ENCODE measurements around the gene ZRSR2. TPM values are rescaled to one million over a fixed set of nuclear protein-coding genes. Genes with fewer than 3 reads are reported as not detected.
"Not testable (repeated sequence)": the region's sequence is repeated elsewhere in the genome, so short reads cannot be mapped to it uniquely, and the experiment has no call there.

ZRSR2 gene
- total RNA-seq, 2 donors from 2014 or later = 2.9 to 6.2 TPM

DNA sequence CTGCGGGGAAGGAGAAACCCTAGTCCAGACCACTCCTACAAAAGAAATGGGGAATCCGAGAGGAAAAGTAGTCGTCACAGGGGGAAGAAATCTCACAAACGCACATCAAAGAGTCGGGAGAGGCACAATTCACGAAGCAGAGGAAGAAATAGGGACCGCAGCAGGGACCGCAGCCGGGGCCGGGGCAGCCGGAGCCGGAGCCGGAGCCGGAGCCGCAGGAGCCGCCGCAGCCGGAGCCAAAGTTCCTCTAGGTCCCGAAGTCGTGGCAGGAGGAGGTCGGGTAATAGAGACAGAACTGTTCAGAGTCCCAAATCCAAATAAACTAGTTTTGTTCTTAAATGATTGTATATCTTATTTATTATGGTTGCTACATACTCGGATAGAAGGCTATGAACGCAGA is 32.6 kb downstream of the ZRSR2 start:
- Histone ChIP-seq H3K4me1 (replicated peaks) (no peaks in the 10 kb centered on the region), H3K27ac (no peak overlapping the region), H3K9me3 (no peaks in the 10 kb centered on the region), H3K4me3 (no peak overlapping the region), H3K27me3 (replicated peaks; ENCODE audit: insufficient read depth) (no peaks in the 10 kb centered on the region), H3K36me3 (no peaks in the 10 kb centered on the region)
- TF ChIP-seq POLR2AphosphoS5 (IDR thresholded peaks at IDR 0.05) (no peak), POLR2A (IDR thresholded peaks at IDR 0.05) (no peak)
- TF ChIP-seq, protein P1, sequence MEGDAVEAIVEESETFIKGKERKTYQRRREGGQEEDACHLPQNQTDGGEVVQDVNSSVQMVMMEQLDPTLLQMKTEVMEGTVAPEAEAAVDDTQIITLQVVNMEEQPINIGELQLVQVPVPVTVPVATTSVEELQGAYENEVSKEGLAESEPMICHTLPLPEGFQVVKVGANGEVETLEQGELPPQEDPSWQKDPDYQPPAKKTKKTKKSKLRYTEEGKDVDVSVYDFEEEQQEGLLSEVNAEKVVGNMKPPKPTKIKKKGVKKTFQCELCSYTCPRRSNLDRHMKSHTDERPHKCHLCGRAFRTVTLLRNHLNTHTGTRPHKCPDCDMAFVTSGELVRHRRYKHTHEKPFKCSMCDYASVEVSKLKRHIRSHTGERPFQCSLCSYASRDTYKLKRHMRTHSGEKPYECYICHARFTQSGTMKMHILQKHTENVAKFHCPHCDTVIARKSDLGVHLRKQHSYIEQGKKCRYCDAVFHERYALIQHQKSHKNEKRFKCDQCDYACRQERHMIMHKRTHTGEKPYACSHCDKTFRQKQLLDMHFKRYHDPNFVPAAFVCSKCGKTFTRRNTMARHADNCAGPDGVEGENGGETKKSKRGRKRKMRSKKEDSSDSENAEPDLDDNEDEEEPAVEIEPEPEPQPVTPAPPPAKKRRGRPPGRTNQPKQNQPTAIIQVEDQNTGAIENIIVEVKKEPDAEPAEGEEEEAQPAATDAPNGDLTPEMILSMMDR (IDR thresholded peaks at IDR 0.05) = no peak
- DNase-seq (ENCODE audit: low spot score) = no peak
- WGBS = 93% methylated on average over 23 of the region's 23 CpGs
- intact Hi-C loops (cut with DNase I) = no loop called here

DNA sequence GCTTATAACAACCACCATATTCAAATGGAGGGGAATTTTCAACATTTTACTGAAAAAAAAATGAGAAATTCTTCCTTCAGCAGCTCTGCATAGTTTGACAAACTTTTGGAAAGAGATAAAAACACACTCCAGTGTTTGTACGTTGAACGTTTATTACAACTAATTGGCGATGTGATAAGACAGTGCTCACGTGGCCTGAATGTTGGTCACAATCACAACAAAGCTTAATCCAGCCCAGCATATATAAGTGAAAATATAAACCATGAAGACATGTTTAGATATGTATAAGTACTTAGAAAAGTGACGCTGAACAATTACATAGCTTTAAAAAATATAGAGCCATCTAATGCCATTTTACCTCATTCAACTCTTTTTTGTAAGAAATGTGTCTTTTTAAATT is 35.7 kb downstream of the ZRSR2 start:
- H3K9me3 ChIP-seq = no peaks in the 10 kb centered on the region
- no peaks in the 10 kb centered on the region for H3K4me1 ChIP-seq (replicated peaks)
- no peaks in the 10 kb centered on the region for H3K27me3 ChIP-seq (replicated peaks; ENCODE audit: insufficient read depth)
- no peak overlapping the region for H3K4me3 ChIP-seq
- no peak for DNase-seq (ENCODE audit: low spot score)
- H3K36me3 ChIP-seq = no peaks in the 10 kb centered on the region
- H3K27ac ChIP-seq = no peak overlapping the region
- WGBS = 77% methylated on average over 5 of the region's 5 CpGs
- intact Hi-C loops (cut with DNase I) = no loop called here
- TF ChIP-seq, protein P1 (IDR thresholded peaks at IDR 0.05) = no peak
- no peak for TF ChIP-seq POLR2A (IDR thresholded peaks at IDR 0.05)
- no peak for TF ChIP-seq POLR2AphosphoS5 (IDR thresholded peaks at IDR 0.05)

DNA sequence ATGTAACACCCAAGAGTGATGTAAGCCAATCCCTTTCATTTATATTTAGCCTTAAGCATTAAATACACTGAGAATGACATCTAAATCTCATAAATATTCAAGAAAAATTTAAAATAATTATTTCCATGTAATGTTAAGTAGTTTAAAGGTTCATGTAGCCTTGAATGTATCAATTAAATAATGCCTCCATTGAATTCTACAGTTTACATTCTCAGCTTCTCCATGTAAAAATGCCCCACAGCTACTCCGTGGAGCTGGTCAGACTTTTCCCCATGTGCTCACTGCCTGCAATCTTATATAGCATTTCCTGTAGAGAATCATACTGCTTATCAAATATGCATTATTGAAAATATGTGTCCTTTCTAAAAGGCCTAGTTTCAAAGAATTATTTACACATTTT is 38.9 kb downstream of the ZRSR2 start:
- Histone ChIP-seq H3K9me3 (no peaks in the 10 kb centered on the region), H3K4me1 (replicated peaks) (no peaks in the 10 kb centered on the region), H3K36me3 (no peaks in the 10 kb centered on the region), H3K27ac (no peak overlapping the region), H3K27me3 (replicated peaks; ENCODE audit: insufficient read depth) (no peaks in the 10 kb centered on the region), H3K4me3 (no peak overlapping the region)
- WGBS = 64% methylated on average over 1 of the region's 1 CpG
- no peak for DNase-seq (ENCODE audit: low spot score)
- TF ChIP-seq POLR2A (IDR thresholded peaks at IDR 0.05) = no peak
- intact Hi-C loops (cut with DNase I) = no loop called here

DNA sequence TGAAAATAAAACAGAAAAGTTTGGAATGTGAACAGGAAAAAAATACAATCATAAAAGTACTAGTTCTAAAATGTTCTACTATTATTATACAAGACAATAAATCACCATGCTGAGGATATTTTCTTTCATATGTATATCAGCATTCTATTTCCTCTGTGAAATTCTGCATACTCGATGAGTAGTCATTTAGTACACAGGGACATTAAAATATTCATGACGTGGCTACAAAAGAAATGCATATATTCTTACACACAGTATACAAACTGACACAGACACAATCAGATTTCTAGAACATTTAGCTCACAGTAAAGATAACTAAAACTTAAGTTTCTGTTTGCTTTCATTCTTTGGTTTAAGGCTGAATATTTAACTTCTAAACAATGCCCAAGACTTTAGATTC is 41.1 kb downstream of the ZRSR2 start:
- H3K9me3 ChIP-seq; H3K27me3 ChIP-seq (replicated peaks; ENCODE audit: insufficient read depth); H3K36me3 ChIP-seq; H3K27ac ChIP-seq; H3K4me1 ChIP-seq (replicated peaks); DNase-seq (ENCODE audit: low spot score); H3K4me3 ChIP-seq; intact Hi-C loops (cut with DNase I): not testable (repeated sequence)
- 40% methylated on average over 1 of the region's 2 CpGs for WGBS

DNA sequence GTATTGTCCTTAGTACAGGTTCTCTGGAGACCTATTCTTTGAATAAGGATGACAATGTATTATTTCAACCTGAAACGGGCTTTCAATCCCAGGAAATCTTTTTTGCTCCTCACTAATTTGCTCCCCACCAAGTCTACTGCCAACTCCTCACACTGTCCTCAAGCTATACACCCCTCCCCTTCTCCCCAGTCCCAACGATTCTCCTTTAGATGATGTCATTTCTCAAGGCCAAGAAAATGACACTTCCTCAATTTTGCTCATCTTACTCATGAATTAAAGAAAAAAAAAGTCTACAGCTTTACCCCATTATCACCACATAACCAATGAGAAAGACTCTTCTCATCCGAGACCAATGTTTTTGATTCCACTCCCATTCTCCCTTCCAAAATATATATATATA is 43.8 kb downstream of the ZRSR2 start:
- Histone ChIP-seq H3K4me3 (no peak overlapping the region), H3K27ac (no peak overlapping the region), H3K4me1 (replicated peaks) (no peaks in the 10 kb centered on the region), H3K9me3 (no peaks in the 10 kb centered on the region), H3K36me3 (no peaks in the 10 kb centered on the region), H3K27me3 (replicated peaks; ENCODE audit: insufficient read depth) (no peaks in the 10 kb centered on the region)
- 64% methylated on average over 3 of the region's 3 CpGs for WGBS
- no peak for DNase-seq (ENCODE audit: low spot score)
- TF ChIP-seq POLR2A (IDR thresholded peaks at IDR 0.05) (no peak), POLR2AphosphoS5 (IDR thresholded peaks at IDR 0.05) (no peak)
- TF ChIP-seq, protein P1 (IDR thresholded peaks at IDR 0.05) = no peak
- intact Hi-C loops (cut with DNase I) = no loop called here

DNA sequence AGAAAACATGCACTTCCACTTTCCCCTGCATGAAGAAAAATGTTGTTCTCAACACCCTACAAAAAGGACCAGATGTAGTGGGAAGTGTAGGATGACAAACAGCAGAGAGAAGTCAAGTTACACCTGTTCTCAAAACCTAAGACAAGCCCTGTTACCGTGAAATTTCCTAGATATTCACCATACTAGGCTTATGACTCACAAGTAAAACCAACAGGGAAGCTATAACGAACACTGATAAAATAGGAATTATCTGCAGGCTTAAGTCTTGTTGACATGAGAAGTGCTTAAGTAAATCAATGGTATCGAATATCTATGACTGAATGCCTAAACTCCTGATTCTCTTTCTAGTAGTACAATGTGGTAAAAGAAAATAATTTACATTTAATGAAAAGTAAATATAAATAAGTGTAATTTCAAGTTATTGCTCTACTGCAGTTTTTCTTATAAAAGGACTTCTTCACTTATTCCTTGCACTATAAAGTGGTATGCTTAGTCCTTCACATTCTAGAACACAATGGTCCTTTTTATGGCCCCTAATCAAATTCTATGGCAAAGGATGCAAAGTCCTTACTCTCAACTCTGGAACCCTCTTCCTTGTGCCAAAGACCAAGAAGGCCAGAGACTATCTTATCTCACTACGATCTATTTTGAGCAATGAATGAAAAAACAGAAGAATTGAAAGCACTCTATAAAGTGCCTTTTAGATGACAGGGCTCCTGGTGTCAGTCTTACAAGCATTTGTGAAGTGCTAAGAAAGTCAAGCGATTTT is 44.7 kb downstream of the ZRSR2 start:
- DNase-seq (ENCODE audit: low spot score) = no peak
- no peak for TF ChIP-seq POLR2A (IDR thresholded peaks at IDR 0.05)
- no peak for TF ChIP-seq POLR2AphosphoS5 (IDR thresholded peaks at IDR 0.05)
- TF ChIP-seq, protein P1 (IDR thresholded peaks at IDR 0.05) = no peak
- Histone ChIP-seq H3K4me1 (replicated peaks) (no peaks in the 10 kb centered on the region), H3K9me3 (no peaks in the 10 kb centered on the region), H3K36me3 (no peaks in the 10 kb centered on the region), H3K27me3 (replicated peaks; ENCODE audit: insufficient read depth) (no peaks in the 10 kb centered on the region), H3K4me3 (no peak overlapping the region), H3K27ac (no peak overlapping the region)
- intact Hi-C loops (cut with DNase I) = no loop called here
- WGBS = 68% methylated on average over 5 of the region's 5 CpGs

Data from prostate gland (tissue), 2 donors.